C4-2B (cell line): ENCODE measurements around the gene PMAIP1.

ENCODE experiments used
- H3K27ac ChIP-seq: fragments of 450-650 bp; 2 replicates; pipeline ENCODE4 v1.5.1; 2017
- ZFX ChIP-seq: fragments of 450-650 bp; IDR thresholded peaks from 2 replicates; pipeline ENCODE4 v1.6.1; 2017
- TF ChIP-seq, protein P1 (sequence below): fragments of 450-650 bp; conservative IDR thresholded peaks from 2 replicates; pipeline ENCODE4 v1.5.1; 2017; ENCODE audit warnings: mild to moderate bottlenecking

The PMAIP1 gene

GRCh38 chr18:59902131-59902992 lies 2.6 kb downstream of the PMAIP1 start:
- H3K27ac ChIP-seq = no peak overlapping the region
- TF ChIP-seq ZFX = no peak
- TF ChIP-seq, protein P1, sequence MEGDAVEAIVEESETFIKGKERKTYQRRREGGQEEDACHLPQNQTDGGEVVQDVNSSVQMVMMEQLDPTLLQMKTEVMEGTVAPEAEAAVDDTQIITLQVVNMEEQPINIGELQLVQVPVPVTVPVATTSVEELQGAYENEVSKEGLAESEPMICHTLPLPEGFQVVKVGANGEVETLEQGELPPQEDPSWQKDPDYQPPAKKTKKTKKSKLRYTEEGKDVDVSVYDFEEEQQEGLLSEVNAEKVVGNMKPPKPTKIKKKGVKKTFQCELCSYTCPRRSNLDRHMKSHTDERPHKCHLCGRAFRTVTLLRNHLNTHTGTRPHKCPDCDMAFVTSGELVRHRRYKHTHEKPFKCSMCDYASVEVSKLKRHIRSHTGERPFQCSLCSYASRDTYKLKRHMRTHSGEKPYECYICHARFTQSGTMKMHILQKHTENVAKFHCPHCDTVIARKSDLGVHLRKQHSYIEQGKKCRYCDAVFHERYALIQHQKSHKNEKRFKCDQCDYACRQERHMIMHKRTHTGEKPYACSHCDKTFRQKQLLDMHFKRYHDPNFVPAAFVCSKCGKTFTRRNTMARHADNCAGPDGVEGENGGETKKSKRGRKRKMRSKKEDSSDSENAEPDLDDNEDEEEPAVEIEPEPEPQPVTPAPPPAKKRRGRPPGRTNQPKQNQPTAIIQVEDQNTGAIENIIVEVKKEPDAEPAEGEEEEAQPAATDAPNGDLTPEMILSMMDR = no peak

DNA sequence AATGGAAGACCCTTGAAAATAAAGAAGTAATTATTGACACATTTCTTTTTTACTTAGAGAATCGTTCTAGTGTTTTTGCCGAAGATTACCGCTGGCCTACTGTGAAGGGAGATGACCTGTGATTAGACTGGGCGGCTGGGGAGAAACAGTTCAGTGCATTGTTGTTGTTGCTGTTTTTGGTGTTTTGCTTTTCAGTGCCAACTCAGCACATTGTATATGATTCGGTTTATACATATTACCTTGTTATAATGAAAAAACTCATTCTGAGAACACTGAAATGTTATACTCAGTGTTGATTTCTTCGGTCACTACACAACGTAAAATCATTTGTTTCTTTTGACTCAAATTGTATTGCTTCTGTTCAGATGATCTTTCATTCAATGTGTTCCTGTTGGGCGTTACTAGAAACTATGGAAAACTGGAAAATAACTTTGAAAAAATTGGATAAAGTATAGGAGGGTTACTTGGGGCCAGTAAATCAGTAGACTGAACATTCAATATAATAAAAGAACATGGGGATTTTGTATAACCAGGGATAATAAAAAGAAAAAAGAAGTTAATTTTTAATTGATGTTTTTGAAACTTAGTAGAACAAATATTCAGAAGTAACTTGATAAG lies 3.3 kb downstream of the PMAIP1 start:
- no peak for TF ChIP-seq ZFX
- TF ChIP-seq, protein P1 = no peak
- H3K27ac ChIP-seq = no peak overlapping the region

- H3K27ac ChIP-seq = no peak overlapping the region
Observed at GRCh38 chr18:59904011-59904601, 4.3 kb downstream of the PMAIP1 start.

GRCh38 chr18:59905686-59906091 lies 5.9 kb downstream of the PMAIP1 start:
- H3K27ac ChIP-seq = no peak overlapping the region
- TF ChIP-seq ZFX = no peak

More at GRCh38 chr18:59904011-59904601, 4.3 kb downstream of the PMAIP1 start:
- TF ChIP-seq, protein P1 = no peak
- TF ChIP-seq ZFX = no peak

- TF ChIP-seq ZFX = no peak
- TF ChIP-seq, protein P1 = no peak
- H3K27ac ChIP-seq = no peak overlapping the region
Observed at GRCh38 chr18:59906203-59906602, 6.4 kb downstream of the PMAIP1 start.

GRCh38 chr18:59907172-59907571 lies 7.4 kb downstream of the PMAIP1 start:
- no peak for TF ChIP-seq ZFX
- TF ChIP-seq, protein P1 = no peak
- no peak overlapping the region for H3K27ac ChIP-seq

DNA sequence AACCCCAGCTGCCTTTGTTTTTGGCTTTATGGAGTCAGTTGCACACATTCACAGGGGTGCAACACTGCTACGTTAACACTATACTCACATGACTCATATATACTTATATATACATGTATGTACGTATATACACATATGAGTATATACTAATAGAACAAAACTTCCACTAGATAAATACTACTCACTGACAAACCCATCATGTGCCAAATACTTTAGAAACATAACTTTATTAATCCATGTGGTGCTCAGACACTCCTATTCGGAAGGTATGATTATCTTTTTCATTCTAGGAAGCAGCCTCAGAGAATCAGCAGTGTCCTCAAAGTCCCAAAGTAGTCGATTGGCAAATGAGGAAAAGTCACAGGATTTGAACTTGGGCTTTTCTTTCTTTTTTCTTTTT lies 7.9 kb downstream of the PMAIP1 start:
- no peak overlapping the region for H3K27ac ChIP-seq
- TF ChIP-seq, protein P1 = no peak
- TF ChIP-seq ZFX = no peak
